Measurements from ENCODE around the gene TSHZ2.

The TSHZ2 gene

DNA sequence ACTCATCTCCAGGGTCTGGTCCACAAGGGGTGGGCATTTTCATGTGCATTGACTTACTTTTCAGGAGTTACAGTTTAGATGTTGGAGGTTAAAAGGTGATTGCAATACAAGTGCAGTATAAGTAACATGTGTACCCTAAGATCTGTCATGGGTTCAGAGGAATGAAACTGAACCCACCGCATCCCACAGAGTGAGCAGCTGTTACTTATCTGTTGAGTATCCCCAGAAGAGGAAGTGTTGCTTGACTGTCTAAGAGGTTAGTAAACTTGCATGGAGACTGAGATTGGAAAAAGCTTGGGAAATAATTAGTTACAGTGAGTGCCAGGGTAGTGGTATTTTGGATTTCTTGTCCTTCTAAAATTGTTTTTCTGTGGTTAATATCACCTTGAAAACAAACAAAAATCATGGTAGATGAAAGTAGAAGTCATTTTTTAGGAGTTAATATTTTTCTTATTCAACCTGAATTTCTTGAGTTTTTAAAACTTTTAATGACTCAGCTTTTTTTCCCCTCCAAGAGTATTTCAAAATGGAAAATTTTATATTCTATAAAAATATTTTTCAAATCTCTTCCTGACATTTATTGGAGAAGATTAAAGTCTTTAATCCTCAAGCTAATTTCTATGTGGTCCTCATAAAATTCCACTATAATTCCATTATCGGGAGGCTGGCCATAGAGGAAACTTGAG, 315.3 kb downstream of the TSHZ2 start:
- H3K27me3 ChIP-seq (replicated peaks) = no peaks in the 10 kb centered on the region
- TF ChIP-seq, protein P1, sequence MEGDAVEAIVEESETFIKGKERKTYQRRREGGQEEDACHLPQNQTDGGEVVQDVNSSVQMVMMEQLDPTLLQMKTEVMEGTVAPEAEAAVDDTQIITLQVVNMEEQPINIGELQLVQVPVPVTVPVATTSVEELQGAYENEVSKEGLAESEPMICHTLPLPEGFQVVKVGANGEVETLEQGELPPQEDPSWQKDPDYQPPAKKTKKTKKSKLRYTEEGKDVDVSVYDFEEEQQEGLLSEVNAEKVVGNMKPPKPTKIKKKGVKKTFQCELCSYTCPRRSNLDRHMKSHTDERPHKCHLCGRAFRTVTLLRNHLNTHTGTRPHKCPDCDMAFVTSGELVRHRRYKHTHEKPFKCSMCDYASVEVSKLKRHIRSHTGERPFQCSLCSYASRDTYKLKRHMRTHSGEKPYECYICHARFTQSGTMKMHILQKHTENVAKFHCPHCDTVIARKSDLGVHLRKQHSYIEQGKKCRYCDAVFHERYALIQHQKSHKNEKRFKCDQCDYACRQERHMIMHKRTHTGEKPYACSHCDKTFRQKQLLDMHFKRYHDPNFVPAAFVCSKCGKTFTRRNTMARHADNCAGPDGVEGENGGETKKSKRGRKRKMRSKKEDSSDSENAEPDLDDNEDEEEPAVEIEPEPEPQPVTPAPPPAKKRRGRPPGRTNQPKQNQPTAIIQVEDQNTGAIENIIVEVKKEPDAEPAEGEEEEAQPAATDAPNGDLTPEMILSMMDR (IDR thresholded peaks at IDR 0.05; ENCODE audit: low read depth, low read length, missing control alignments) = no peak
- no peak overlapping the region for H3K4me3 ChIP-seq (ENCODE audit: low read depth, low read length)
- DNase-seq = no peak
- in situ Hi-C loops (cut with HindIII; ENCODE audit: low pct_ligation_motif_present, low sequenced_read_pairs) = no loop called here
- no peak overlapping the region for H3K27ac ChIP-seq
- no peaks in the 10 kb centered on the region for H3K36me3 ChIP-seq (replicated peaks)

DNA sequence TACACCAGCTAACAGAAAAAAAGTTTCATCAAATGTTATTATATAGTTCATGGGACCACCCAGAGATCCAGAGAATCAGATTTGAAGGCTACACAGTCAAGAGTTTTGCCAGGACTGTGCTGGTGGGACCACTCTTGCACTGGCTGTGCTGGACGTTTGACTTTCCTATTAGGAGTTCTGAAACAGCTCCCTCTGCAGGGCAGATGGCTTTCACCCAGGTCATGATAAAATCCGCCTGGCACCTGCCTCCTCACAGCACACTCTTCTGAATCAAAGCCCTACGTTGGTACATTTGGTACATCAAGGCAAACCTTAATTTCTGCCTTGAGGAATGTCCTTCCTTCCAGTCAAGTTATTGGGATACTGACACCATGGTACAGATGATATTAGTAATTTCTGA, 319.4 kb downstream of the TSHZ2 start:
- Histone ChIP-seq H3K4me3 (ENCODE audit: low read depth, low read length) (no peak overlapping the region), H3K27ac (no peak overlapping the region), H3K27me3 (replicated peaks) (no peaks in the 10 kb centered on the region), H3K36me3 (replicated peaks) (no peaks in the 10 kb centered on the region)
- in situ Hi-C loops (cut with HindIII; ENCODE audit: low pct_ligation_motif_present, low sequenced_read_pairs) = no loop called here
- no peak for DNase-seq
- TF ChIP-seq, protein P1 (IDR thresholded peaks at IDR 0.05; ENCODE audit: low read depth, low read length, missing control alignments) = no peak

DNA sequence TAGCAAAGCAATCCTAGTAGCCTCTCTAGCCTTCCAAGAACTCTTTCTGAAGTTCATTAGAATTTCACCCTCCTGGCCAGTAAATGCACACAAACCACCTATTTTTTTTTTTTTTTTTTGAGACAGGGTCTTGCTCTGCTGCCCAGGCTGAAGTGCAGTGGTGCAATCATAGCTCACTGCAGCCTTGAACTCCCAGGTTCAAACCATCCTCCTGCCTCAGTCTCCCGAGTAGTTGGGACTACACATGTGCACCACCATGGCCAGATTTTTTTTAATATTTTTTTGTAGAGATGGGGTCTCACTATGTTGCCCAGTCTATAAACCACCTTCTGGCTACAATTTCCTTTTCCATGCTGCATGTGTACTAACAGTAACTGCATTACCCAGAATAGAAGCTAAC, 320.2 kb downstream of the TSHZ2 start:
- H3K4me3 ChIP-seq (ENCODE audit: low read depth, low read length) = no peak overlapping the region
- in situ Hi-C loops (cut with HindIII; ENCODE audit: low pct_ligation_motif_present, low sequenced_read_pairs) = no loop called here
- H3K36me3 ChIP-seq (replicated peaks) = no peaks in the 10 kb centered on the region
- TF ChIP-seq, protein P1 (IDR thresholded peaks at IDR 0.05; ENCODE audit: low read depth, low read length, missing control alignments) = no peak
- no peak overlapping the region for H3K27ac ChIP-seq
- no peak for DNase-seq
- no peaks in the 10 kb centered on the region for H3K27me3 ChIP-seq (replicated peaks)

DNA sequence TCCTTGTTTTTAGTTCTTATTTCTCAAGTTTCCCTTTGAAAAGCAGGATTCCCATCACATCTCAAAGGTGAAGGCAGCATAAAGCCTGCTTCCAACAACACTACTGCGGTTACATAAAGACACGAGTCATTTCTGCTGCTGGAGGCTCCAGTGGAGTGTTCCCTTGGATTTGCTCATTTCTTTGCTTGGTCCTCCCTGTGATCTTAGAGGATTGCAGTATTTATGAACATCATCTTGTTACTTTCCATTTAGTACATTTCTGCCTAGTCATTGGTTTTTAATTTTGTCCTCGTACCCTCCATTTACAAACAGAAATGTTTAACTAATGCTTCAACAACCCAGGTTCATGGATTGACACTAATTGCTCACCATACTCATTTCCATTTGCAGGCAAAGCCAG, 322.6 kb downstream of the TSHZ2 start:
- H3K4me3 ChIP-seq (ENCODE audit: low read depth, low read length) = no peak overlapping the region
- DNase-seq = no peak
- H3K27ac ChIP-seq = no peak overlapping the region
- no peaks in the 10 kb centered on the region for H3K36me3 ChIP-seq (replicated peaks)
- in situ Hi-C loops (cut with HindIII; ENCODE audit: low pct_ligation_motif_present, low sequenced_read_pairs) = no loop called here
- no peaks in the 10 kb centered on the region for H3K27me3 ChIP-seq (replicated peaks)
- TF ChIP-seq, protein P1 (IDR thresholded peaks at IDR 0.05; ENCODE audit: low read depth, low read length, missing control alignments) = no peak

DNA sequence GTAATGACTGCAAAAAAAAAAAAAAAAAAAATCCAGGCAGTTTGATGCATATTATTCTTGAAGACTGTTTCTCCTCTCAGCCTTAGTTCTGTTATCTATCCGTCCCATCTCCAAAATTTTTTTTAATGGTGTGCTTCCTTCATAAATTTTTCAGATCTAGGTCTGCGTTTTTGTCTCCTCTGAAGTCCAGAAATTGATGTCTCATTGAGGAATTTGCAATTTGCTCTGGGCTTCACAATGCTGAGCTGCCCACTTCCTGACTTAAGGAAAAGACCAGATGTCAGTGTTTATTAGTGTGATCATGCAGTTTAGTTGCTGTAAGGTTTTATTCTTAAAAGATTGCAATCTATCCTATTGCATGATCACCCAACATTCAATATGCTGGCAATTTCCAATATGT, 323.9 kb downstream of the TSHZ2 start:
- no peaks in the 10 kb centered on the region for H3K36me3 ChIP-seq (replicated peaks)
- H3K27me3 ChIP-seq (replicated peaks) = no peaks in the 10 kb centered on the region
- no peak overlapping the region for H3K27ac ChIP-seq
- no peak overlapping the region for H3K4me3 ChIP-seq (ENCODE audit: low read depth, low read length)
- TF ChIP-seq, protein P1 (IDR thresholded peaks at IDR 0.05; ENCODE audit: low read depth, low read length, missing control alignments) = no peak
- DNase-seq = no peak
- in situ Hi-C loops (cut with HindIII; ENCODE audit: low pct_ligation_motif_present, low sequenced_read_pairs) = no loop called here
